Measurements from ENCODE around the gene RNF38. TPM values are rescaled to one million over a fixed set of nuclear protein-coding genes. Genes with fewer than 3 reads are reported as not detected.

Gene RNF38
- total RNA-seq, 1 experiment from 2014 or later: 10.9 TPM

- no peak for DNase-seq (ENCODE audit: low spot score)
Observed at GRCh38 chr9:36293171-36293570, 106.9 kb downstream of the RNF38 start.

GRCh38 chr9:36292641-36293040 lies 107.4 kb downstream of the RNF38 start:
- DNase-seq (ENCODE audit: low spot score): no peak

- DNase-seq (ENCODE audit: low spot score): no peak
Observed at GRCh38 chr9:36290996-36291395, 109.1 kb downstream of the RNF38 start.

- DNase-seq (ENCODE audit: low spot score): no peak
Observed at GRCh38 chr9:36289836-36290435, 110.1 kb downstream of the RNF38 start.

GRCh38 chr9:36288070-36288469 lies 112.0 kb downstream of the RNF38 start:
- no peak for DNase-seq (ENCODE audit: low spot score)

Other genes with a start within 250 kb of the RNF38 start
- gene CCIN, start 230.9 kb downstream of the RNF38 start, total RNA-seq (2014; rRNA removed; shearing (Covaris generic)): 0.34 and 0.36 TPM in 2 replicates
- 499 and 646 TPM in 2 replicates for gene CLTA, start 209.3 kb downstream of the RNF38 start, total RNA-seq (2014; rRNA removed; shearing (Covaris generic))
- gene GNE, start 141.8 kb downstream of the RNF38 start, total RNA-seq (2014; rRNA removed; shearing (Covaris generic)): 26.5 and 35.0 TPM in 2 replicates
- gene MELK, start 172.6 kb upstream of the RNF38 start, total RNA-seq (2014; rRNA removed; shearing (Covaris generic)): 83.1 and 91.5 TPM in 2 replicates